Stimulated activated CD4-positive, alpha-beta T cell treated with anti-CD3 and anti-CD28 coated beads, Interleukin-12 subunit alpha, Interleukin-12 subunit beta, amount 100 ng/mL, for 4 hours (primary cell): ENCODE measurements around the gene ARL16.

Experiments
- DNase-seq: peaks from one replicate; pipeline ENCODE4 v3.0.0-alpha.2; 2020

ARL16 gene

GRCh38 chr17:81712468-81713003, 28.9 kb upstream of the ARL16 start:
- DNase-seq, result no peak

- peak; percentile 84 for DNase-seq
These were observed 28.3 kb upstream of the ARL16 start, which contains the start of gene SLC25A10 for GRCh38 chr17:81711814-81712467. Gene SLC25A10 (plus strand): TSS chr17:81712284. CDS start chr17:81712427, 143 bp downstream.

GRCh38 chr17:81710514-81711308, 27.1 kb upstream of the ARL16 start:
- DNase-seq, result no peak

GRCh38 chr17:81708739-81709185, 25.2 kb upstream of the ARL16 start:
- no peak for DNase-seq

GRCh38 chr17:81707725-81708646, 24.4 kb upstream of the ARL16 start:
- DNase-seq, result no peak

GRCh38 chr17:81706757-81707624, 23.4 kb upstream of the ARL16 start:
- no peak for DNase-seq

GRCh38 chr17:81706232-81706611, 22.6 kb upstream of the ARL16 start:
- no peak for DNase-seq

GRCh38 chr17:81705518-81706231, 22.1 kb upstream of the ARL16 start:
- no peak for DNase-seq

- no peak for DNase-seq
These were observed 20.4 kb upstream of the ARL16 start for GRCh38 chr17:81703747-81704654.

- DNase-seq, result peak; percentile 85
These were observed 19.5 kb upstream of the ARL16 start, which contains the start of gene MRPL12 for GRCh38 chr17:81702934-81703746. Gene MRPL12 (plus strand): TSS chr17:81703367. CDS start chr17:81703502, 135 bp downstream.

GRCh38 chr17:81701288-81702071, 17.9 kb upstream of the ARL16 start:
- no peak for DNase-seq

GRCh38 chr17:81700353-81701287, 17.0 kb upstream of the ARL16 start:
- no peak for DNase-seq

- no peak for DNase-seq
These were observed 13.9 kb upstream of the ARL16 start for GRCh38 chr17:81697261-81698044.

- DNase-seq, result no peak
These were observed 12.8 kb upstream of the ARL16 start for GRCh38 chr17:81696218-81696941.

GRCh38 chr17:81695801-81696200, 12.2 kb upstream of the ARL16 start:
- no peak for DNase-seq
